ENCODE results near the gene VSTM2L.

Gene VSTM2L

GRCh38 chr20:37977786-37978185 lies 74.9 kb downstream of the VSTM2L start:
- TF ChIP-seq, protein P1, sequence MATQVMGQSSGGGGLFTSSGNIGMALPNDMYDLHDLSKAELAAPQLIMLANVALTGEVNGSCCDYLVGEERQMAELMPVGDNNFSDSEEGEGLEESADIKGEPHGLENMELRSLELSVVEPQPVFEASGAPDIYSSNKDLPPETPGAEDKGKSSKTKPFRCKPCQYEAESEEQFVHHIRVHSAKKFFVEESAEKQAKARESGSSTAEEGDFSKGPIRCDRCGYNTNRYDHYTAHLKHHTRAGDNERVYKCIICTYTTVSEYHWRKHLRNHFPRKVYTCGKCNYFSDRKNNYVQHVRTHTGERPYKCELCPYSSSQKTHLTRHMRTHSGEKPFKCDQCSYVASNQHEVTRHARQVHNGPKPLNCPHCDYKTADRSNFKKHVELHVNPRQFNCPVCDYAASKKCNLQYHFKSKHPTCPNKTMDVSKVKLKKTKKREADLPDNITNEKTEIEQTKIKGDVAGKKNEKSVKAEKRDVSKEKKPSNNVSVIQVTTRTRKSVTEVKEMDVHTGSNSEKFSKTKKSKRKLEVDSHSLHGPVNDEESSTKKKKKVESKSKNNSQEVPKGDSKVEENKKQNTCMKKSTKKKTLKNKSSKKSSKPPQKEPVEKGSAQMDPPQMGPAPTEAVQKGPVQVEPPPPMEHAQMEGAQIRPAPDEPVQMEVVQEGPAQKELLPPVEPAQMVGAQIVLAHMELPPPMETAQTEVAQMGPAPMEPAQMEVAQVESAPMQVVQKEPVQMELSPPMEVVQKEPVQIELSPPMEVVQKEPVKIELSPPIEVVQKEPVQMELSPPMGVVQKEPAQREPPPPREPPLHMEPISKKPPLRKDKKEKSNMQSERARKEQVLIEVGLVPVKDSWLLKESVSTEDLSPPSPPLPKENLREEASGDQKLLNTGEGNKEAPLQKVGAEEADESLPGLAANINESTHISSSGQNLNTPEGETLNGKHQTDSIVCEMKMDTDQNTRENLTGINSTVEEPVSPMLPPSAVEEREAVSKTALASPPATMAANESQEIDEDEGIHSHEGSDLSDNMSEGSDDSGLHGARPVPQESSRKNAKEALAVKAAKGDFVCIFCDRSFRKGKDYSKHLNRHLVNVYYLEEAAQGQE (IDR thresholded peaks at IDR 0.05; ENCODE audit: insufficient read depth in 1 of 2, low read depth in 2 of 2, low read length in 2 of 2), result no peak
- TF ChIP-seq POLR2AphosphoS5 (IDR thresholded peaks at IDR 0.05; ENCODE audit: low read depth, low read length) (no peak), SIN3A (IDR thresholded peaks at IDR 0.05; ENCODE audit: borderline replicate concordance, insufficient read depth, low read length) (no peak), TAF1 (IDR thresholded peaks at IDR 0.05; ENCODE audit: borderline replicate concordance, insufficient read depth, low read length) (no peak), FOXP2 (optimal IDR thresholded peaks at IDR 0.05; ENCODE audit: borderline replicate concordance, extremely low read depth, extremely low read length, insufficient read depth) (no peak)

DNA sequence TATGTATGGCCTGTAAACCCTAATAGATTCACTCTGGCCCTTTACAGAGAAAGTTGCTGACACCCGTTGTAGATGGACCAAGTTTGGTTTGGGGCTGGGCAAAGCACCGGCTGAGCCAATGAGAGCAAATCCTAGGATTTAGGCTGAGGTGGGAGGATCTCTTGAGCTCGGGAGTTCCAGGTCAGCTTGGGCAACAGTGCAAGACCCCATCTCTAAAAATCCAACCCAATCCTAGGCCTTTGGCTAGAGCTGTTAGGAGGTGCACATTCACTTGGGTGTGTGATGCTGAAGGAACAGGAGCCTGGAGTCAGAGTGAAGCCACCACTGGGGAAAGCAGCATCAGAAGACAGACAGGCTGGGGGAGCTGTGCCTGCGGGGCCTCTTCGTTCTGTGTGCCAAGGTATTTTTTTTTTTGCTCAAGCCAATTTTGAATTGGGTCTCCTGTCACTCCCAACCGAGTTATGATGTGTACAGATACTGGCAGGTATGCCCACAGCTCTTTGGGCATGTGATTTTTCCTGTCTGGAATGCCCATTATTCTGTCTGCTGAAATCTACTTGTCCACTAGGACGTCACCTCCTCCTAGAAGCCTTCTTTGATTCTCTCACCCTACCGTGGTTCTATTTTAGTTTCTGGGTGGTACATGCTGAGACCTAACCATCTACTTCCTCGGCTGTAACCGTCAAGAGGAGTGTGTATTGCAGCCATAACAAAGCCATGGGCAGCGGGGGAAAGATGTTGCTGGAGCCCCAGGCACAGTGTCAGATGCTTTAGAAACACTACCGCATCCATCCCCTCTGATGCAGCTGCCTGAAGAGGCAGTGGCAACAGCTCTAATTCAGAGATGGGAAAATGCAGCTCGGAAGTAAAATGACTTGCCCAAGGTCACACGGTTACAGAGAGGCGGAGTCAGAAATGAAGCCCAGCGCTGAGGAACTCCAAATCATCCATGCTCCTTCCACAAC lies 76.4 kb downstream of the VSTM2L start:
- TF ChIP-seq FOXP2 (optimal IDR thresholded peaks at IDR 0.05; ENCODE audit: borderline replicate concordance, extremely low read depth, extremely low read length, insufficient read depth), result no peak
- TF ChIP-seq, protein P1 (IDR thresholded peaks at IDR 0.05; ENCODE audit: insufficient read depth in 1 of 2, low read depth in 2 of 2, low read length in 2 of 2), result no peak
- TF ChIP-seq SIN3A (IDR thresholded peaks at IDR 0.05; ENCODE audit: borderline replicate concordance, insufficient read depth, low read length), result no peak
- TF ChIP-seq POLR2AphosphoS5 (IDR thresholded peaks at IDR 0.05; ENCODE audit: low read depth, low read length), result no peak

DNA sequence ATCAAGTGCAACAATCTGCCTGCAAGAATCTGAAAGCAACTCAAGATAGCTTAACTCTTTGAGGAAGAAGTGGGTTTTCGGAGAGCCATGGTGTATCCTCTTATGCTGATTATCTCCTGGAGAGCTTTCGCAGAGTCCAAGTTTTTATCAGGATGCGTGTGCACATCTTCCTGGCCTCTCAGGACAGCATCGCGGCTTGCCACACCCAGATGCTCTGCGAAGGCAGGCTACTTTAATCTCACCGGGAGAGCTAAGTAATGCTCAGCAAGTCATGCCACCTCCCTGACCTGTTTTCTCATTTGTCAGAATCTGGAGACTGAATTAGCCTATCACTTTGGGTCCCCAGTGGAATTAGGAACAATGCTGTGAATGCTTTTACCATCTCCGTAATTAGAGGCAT lies 77.5 kb downstream of the VSTM2L start:
- TF ChIP-seq POLR2AphosphoS5 (IDR thresholded peaks at IDR 0.05; ENCODE audit: low read depth, low read length), result no peak
- no peak for TF ChIP-seq SIN3A (IDR thresholded peaks at IDR 0.05; ENCODE audit: borderline replicate concordance, insufficient read depth, low read length)

GRCh38 chr20:37980876-37981275 lies 77.9 kb downstream of the VSTM2L start:
- TF ChIP-seq, protein P1 (IDR thresholded peaks at IDR 0.05; ENCODE audit: insufficient read depth in 1 of 2, low read depth in 2 of 2, low read length in 2 of 2), result no peak

DNA sequence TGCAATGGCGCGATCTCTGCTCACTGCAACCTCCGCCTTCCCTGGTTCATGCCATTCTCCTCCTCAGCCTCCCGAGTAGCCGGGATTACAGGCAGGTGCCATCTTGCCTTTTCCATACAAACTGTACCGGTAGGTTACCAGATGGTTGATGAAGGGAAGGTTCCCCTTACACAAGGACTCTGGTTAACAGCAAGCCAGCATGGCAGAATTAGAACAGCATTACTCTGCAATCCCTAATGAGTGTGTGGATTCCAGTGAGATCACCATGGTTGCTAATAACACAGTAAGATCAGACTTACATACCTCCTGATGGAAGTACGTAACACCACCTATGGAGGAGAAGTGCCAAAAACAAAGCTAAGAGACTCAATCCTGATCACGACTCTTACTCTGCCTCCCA lies 78.6 kb downstream of the VSTM2L start:
- no peak for TF ChIP-seq POLR2AphosphoS5 (IDR thresholded peaks at IDR 0.05; ENCODE audit: low read depth, low read length)
- TF ChIP-seq, protein P1 (IDR thresholded peaks at IDR 0.05; ENCODE audit: insufficient read depth in 1 of 2, low read depth in 2 of 2, low read length in 2 of 2), result no peak
- TF ChIP-seq FOXP2 (optimal IDR thresholded peaks at IDR 0.05; ENCODE audit: borderline replicate concordance, extremely low read depth, extremely low read length, insufficient read depth), result no peak
- TF ChIP-seq SIN3A (IDR thresholded peaks at IDR 0.05; ENCODE audit: borderline replicate concordance, insufficient read depth, low read length), result no peak
- no peak for TF ChIP-seq TAF1 (IDR thresholded peaks at IDR 0.05; ENCODE audit: borderline replicate concordance, insufficient read depth, low read length)
